Midbrain (tissue), 1 donor: Measurements from ENCODE around the gene STXBP5L.
"Not testable (repeated sequence)": the region's sequence is repeated elsewhere in the genome, so short reads cannot be mapped to it uniquely, and the experiment has no call there.

Experiments
- DNase-seq: peaks from one replicate; lab custom pipeline; 2025; lab: John Stamatoyannopoulos, UW

The STXBP5L gene

GRCh38 chr3:121018917-121019321 lies 110.9 kb downstream of the STXBP5L start:
- DNase-seq, result no peak

GRCh38 chr3:121063628-121064027 lies 155.6 kb downstream of the STXBP5L start:
- no peak for DNase-seq

- DNase-seq, result no peak
Measured at GRCh38 chr3:121064121-121064520, 156.1 kb downstream of the STXBP5L start.

DNA sequence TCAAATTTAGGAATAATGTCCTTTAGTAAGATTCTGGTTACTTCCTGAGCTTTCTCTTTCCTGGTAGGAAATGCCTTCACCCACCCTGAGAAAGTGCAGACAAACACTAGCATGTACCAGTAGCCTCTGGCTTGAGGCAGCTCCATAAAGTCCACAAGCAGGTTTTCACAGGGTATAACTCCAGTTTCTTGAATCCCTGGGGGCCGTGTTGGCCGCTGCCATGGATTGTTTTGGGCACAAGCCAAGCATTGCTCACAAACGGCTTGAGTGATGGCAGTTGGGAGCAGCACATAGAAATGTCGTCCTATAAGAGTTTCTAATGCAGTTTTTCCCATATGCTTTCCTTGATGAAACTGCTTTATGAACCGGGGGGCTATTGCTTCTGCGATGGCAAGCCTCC lies 164.1 kb downstream of the STXBP5L start:
- peak; percentile 9 for DNase-seq

DNA sequence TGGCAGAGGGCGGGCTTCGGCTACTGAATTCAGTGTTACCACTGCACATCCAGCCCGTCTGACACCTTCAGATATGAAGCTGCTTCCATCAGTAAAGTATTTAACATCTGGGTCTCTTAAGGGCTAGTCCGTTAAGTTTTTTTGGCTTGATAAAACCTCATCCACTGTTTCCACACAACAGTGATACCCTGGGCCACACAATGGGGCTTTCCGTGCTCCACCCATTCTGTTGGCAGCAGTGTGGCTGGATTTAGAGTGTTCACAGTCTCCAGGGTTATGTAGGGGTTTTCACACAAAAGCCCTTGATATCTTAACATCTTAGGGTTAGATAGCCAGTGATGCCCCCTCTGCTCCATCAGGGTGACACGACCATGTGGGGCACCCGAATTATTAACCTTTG lies 165.0 kb downstream of the STXBP5L start:
- DNase-seq, result no peak

DNA sequence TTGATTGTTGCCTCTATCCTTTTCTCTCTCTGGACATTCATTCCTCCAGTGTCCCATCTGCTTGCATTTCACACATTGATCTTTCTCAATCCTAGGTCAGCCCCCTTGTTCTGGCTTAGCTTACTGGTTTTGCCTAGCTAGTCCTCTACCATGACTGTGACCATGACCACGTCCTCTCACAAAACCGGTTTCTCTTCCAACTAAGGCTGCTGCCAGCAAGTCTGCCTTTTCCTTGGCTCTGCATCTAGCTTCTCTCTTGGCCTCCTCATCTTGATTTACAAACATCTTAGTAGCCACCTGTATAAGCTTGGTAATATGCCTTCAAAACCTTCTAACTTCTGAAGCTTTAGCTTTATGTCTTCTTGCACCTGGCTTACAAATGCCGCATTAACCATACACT lies 167.2 kb downstream of the STXBP5L start:
- no peak for DNase-seq

GRCh38 chr3:121078378-121079101 lies 170.5 kb downstream of the STXBP5L start:
- DNase-seq, result not testable (repeated sequence)

DNA sequence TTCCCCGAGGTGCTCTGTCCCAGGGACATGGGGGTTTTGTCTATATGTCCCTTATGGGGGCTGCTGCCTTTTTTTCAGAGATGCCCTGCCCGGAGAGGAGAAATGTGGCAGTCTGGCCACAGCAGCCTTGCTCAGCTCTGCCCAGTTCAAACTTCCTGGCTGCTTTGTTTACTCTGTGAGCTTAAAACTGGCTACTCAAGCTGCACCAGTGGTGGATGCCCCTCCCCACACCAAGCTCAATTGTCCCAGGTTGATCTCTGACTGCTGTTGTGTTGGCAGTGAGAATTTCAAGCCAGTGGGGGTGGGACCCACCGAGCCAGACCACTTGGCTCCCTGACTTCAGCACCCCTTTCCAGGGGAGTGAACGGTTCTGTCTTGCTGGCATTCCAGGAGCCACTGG lies 188.9 kb downstream of the STXBP5L start:
- DNase-seq, result no peak

- DNase-seq, result not testable (repeated sequence)
Measured at GRCh38 chr3:121111086-121111485, 203.1 kb downstream of the STXBP5L start.

DNA sequence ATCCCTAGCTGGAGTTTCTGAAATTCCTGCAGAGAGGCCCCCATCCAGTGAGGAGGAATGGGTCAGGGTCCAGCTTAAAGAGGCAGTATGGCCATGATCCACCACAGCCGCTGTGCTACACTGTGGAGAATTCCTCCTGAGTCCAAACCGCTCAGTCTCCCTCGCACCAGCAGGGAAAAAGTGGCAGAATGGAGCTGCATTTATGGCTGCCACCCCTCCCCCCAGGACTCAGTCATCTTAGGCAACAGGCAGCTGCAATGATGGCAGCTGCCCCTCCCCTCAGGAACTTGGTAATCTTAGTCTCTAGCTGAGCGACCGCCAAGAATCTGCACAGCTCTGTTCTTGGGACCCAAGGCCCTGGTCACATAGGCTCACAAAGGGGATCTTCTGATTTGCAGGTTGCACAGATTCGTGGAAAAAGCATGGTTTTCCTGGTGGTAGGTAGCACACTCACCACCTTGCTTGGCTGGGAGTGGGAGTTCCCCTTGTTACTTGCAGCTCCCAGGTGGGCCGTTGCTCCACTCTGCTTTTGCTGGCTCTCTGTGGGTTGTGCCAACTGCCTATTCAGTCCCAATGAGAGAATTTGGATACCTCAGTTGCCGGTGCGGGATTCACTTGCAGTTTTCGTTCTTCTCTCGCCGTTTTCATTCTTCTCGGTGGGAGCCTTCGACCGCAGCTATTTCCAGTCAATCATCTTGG lies 204.1 kb downstream of the STXBP5L start:
- DNase-seq, result no peak

- no peak for DNase-seq
Measured at GRCh38 chr3:121126033-121126706, 218.2 kb downstream of the STXBP5L start.

DNA sequence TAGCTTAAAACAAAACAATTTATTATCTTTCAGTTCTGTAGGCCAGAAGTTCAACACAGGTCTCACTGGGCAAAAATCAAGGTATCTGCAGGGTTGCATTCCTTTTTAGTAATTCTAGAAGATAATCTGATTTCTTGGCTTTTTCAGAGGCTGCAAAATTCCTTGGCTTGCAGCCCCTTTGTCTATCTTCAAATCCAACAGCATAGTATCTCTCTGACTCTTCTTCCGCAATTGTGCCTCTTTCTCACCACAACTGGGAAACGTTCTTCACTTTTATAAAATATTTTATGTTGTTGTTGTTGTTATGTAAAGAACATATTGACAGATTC lies 218.7 kb downstream of the STXBP5L start:
- DNase-seq, result no peak

GRCh38 chr3:121152573-121152972 lies 244.6 kb downstream of the STXBP5L start:
- no peak for DNase-seq

DNA sequence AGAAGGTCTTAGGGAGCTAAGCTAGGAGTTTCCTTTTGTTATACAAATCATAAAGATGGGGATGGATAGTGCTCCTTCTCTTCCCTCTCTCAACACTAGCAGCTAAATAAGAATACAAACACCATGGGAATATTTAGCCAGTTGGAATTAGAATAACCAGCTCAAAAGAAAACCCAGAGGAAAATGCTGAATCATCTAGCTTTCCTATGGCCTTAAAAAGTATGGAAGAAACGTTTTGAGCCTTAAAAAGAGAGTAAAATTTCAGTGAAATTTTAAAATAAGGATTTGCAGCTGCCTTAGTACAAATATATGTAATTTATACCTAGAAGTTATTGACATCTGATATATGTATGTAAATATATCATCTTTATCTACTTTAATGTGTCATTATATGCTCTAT lies 245.8 kb downstream of the STXBP5L start:
- DNase-seq, result no peak

GRCh38 chr3:121155028-121155427 lies 247.0 kb downstream of the STXBP5L start:
- no peak for DNase-seq

DNA sequence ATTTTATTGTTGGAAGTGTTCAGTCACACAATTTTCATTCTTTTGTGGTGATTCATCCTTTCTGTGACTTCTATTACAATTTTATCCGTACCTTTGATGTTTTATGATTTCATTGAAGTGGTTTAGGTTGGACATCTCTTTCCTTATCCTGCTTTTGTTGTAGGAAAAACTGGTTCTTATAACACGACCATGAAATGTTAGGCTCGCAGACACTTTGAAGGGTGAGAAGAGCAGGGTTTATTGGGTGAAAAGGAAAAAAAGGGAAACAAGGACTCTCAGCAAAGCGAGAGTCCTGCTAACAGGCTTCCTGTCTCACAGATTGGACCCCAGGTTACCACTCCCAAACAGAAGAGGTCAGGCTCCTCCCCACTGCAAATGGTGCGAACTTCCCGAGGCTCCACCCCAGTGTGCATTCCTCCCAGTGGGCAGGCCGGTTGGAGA lies 257.4 kb downstream of the STXBP5L start:
- no peak for DNase-seq

- DNase-seq, result no peak
Measured at GRCh38 chr3:121167374-121168139, 259.6 kb downstream of the STXBP5L start.

DNA sequence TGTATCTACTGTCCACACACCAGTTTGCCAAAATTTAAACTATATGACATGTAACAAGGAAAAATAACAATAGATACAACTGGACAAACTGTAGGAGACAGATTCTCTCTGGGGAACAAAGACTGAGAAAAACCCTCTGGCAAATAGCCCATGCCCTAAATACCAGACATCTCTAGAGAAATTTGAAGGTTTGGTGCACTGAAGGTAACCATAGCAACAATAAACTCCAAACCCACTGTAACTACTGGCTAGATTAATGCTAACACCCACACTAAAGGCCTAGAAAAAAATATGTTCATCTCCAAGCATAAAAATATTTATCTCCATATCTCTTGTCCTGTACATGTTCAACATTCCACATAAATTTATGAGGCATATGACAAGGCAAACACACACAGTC lies 267.1 kb downstream of the STXBP5L start:
- no peak for DNase-seq

- DNase-seq, result not testable (repeated sequence)
Measured at GRCh38 chr3:121190626-121191025, 282.6 kb downstream of the STXBP5L start.

GRCh38 chr3:121202573-121202972 lies 294.6 kb downstream of the STXBP5L start:
- no peak for DNase-seq

DNA sequence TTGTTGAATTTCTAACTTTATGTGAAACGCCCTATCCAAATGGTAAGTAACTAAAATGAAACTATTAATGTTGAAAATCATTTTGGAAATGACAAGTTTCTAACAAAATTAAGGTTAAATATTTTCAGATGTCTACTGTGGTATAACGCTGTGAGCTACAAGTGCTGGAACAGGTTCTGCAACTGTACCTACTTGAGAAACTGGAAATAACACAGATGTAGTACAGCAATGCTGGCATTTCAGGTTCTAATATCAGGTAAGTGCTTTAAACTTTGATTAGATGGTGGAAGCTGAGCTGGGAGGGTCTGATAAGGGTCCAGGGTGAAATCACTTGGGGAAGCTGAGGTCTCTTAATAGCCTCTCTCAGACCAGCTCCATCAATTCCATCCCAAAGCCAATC lies 315.1 kb downstream of the STXBP5L start:
- DNase-seq, result no peak

GRCh38 chr3:121228971-121229370 lies 321.0 kb downstream of the STXBP5L start:
- DNase-seq, result no peak
